ENCODE data around the gene DDX24. TPM values are rescaled to one million over a fixed set of nuclear protein-coding genes. Genes with fewer than 3 reads are reported as not detected.

DDX24 gene
- total and polyA plus RNA-seq, 3 experiments from 2014 or later = 274 to 287 (median 283) TPM

DNA sequence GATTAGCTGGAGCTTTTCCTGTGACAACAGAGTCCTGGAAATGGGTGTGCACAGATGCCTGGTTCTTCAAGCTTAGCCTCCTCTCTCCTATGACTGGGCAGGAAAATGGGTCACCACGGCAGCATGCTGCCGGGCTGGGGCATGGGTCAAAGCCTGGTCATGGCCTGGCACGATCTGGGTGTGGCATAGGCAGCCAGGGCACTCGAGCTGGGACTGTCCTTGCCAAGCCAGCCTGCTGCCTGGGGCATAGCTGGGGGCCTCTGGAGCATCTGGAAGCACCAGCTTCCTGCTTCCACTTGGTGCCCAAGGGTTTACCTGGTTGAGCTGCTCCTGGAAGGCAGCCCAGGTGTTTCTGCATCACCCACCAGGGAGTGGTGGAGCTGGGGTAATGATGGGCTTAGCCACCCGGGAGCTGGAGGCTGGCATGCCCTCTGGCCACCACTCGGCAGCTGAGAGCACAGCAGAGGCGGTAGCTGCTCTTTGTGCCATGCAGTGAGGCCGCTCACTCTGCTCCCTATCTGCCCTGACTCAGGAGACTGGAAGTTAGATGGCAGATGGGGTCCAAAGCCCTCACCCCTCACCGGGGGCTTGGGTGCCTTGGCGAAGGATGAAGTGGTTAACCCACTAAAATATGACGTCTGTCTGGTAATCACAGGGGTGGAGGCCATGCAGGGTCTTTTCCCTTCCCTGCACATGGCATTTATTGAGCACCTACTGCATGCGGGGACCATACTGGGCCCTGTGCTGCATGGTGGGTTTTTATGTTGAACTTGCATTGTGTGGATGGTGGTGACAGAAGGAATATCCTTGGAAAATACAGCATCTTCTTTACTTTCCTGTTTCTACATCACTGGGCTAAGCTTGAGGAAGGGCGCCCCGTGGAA is 53.2 kb downstream of the DDX24 start:
- H3K9me3 ChIP-seq (ENCODE audit: low read length) = no peaks in the 10 kb centered on the region
- CTCF ChIA-PET = interaction anchor here (1.1 to 4.3 kb wide), 6 partner anchors 9 to 108 kb away, joined by 3 to 29 read pairs (median 6); no protein-coding TSS in a partner anchor
- POLR2A ChIA-PET = interaction anchor here (0.6 kb wide), 1 partner anchor 147 kb away, joined by 3 read pairs; no protein-coding TSS in a partner anchor
- no peaks in the 10 kb centered on the region for H3K27me3 ChIP-seq (ENCODE audit: insufficient read depth, low read length, poor library complexity, severe bottlenecking)
- Mint-ChIP-seq H3K27me3 (peaks cover 0 to 3% of the 10 kb centered on the region in 2 donors), H3K4me3 (peak overlapping the region; percentile 29 to 88 (median 64)), H3K36me3 (peaks cover 0 to 1% (median 0%) of the 10 kb centered on the region in 3 donors), H3K4me1 (peaks cover 17 to 24% (median 21%) of the 10 kb centered on the region in 3 donors), H3K9me3 (no peaks in the 10 kb centered on the region), H3K27ac (peak overlapping the region in 2 of 8 donors; percentile 19 to 39)
- peaks cover 5% of the 10 kb centered on the region for H3K4me1 ChIP-seq (ENCODE audit: insufficient read depth, low read length)
- no peaks in the 10 kb centered on the region for H3K36me3 ChIP-seq (ENCODE audit: insufficient read depth, low read length)
- no peak overlapping the region for H3K27ac ChIP-seq (ENCODE audit: low read depth, low read length)
- no peak for DNase-seq
- H3K4me3 ChIP-seq (ENCODE audit: low read length) = no peak overlapping the region

DNA sequence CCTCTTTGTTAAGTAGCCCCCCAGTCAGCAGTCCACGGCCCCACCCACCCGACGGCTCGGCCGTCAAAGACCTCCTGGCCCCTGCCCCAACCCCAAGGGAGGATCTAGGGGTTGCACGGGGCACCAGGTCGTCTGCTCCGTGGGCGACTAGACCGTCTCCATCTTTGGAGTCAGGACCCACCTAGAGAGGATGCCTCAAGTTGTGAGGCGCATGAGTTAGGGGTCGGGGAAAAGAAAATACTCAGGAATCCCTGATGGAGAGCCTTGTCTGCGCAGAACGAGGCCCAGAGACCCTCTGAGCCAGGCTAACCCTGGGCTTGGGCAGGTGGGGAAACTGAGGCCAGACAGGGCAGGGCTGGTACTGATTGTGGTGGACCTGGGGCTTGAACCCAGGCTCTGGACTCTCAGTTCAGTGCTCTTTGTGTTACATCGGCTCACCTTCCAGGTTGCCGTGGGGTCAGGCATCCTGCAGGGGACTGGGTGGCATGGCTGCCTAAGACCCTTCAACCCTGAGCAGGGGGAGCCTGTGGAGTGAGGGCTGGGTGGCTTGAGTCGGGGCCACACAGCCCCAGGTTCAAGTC is 54.0 kb downstream of the DDX24 start:
- POLR2A ChIA-PET = no interaction called here
- H3K36me3 Mint-ChIP-seq = peaks cover 0 to 1% (median 0%) of the 10 kb centered on the region in 3 donors

DNA sequence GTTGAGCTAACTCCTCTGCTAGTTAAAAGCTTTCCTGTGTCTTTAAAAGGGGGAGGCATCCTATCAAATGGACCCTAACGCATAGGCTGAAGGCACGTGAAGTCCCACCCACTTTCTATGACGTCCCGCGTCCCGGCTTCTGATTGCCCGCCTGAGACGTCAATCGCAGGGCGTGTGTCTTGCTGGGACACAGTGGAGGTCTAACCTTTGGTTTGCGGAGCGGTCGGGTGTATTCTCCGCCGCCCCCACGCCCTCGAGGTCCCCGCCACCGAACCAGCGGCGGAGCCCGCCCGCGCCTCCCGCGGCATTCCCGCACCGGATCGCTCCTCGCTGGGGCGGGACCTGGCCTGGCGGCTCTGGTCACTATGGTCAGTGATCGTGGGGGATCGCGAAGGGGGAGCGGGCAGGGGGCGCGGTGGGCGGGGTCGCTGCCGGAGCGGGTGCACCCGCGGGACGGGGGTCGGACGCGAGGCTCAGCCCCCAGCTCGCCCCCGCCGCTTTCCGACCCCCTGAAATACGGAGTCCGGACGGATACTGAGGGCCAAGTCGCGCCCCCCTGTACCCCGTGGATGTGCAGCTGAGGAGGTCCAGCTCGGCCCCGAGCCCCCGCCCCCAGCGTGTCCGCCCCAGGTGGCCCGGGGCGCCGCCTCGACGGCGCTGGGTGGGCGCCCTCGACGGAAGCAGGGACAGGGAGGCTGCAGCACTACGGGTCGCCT is 54.7 kb downstream of the DDX24 start, which contains the start of gene OTUB2:
OTUB2 (plus strand) TSS at position 168 of the 716 bp plus-strand sequence; CDS start at position 366, 198 bp downstream.
- peak within 1 kb of the TSS in 4 of 8 donors; percentile 19 to 85 (median 82) for H3K27ac Mint-ChIP-seq
- H3K4me3 Mint-ChIP-seq = peak within 1 kb of the TSS; percentile 71 to 94 (median 82)
- H3K4me1 Mint-ChIP-seq = peaks cover 21 to 36% (median 34%) of the 10 kb centered on the region in 3 donors
- DNase-seq = peak; percentile 90 to 96 (median 94)
- H3K9me3 ChIP-seq (ENCODE audit: low read length) = no peaks in the 10 kb centered on the region
- H3K4me1 ChIP-seq (ENCODE audit: insufficient read depth, low read length) = peaks cover 5% of the 10 kb centered on the region
- CTCF ChIA-PET = interaction anchor here (1.0 to 4.3 kb wide), 8 partner anchors 10 to 117 kb away, joined by 3 to 29 read pairs (median 4); no protein-coding TSS in a partner anchor
- no peak within 1 kb of the TSS for H3K27ac ChIP-seq (ENCODE audit: low read depth, low read length)
- peaks cover 0 to 3% of the 10 kb centered on the region in 2 donors for H3K27me3 Mint-ChIP-seq
- POLR2A ChIA-PET = interaction anchor here (0.6 to 1.2 kb wide), 4 partner anchors 10 to 87 kb away, joined by 3 to 5 read pairs (median 4); no protein-coding TSS in a partner anchor
- H3K4me3 ChIP-seq (ENCODE audit: low read length) = peak within 1 kb of the TSS; percentile 57
- no peaks in the 10 kb centered on the region for H3K27me3 ChIP-seq (ENCODE audit: insufficient read depth, low read length, poor library complexity, severe bottlenecking)
- no peaks in the 10 kb centered on the region for H3K9me3 Mint-ChIP-seq
- peaks cover 0 to 1% (median 0%) of the 10 kb centered on the region in 3 donors for H3K36me3 Mint-ChIP-seq
- no peaks in the 10 kb centered on the region for H3K36me3 ChIP-seq (ENCODE audit: insufficient read depth, low read length)

More for the DNA sequence above, 54.0 kb downstream of the DDX24 start:
- Mint-ChIP-seq H3K4me3 (peak overlapping the region in 6 of 7 donors; percentile 15 to 88 (median 61)), H3K4me1 (peaks cover 21 to 30% (median 29%) of the 10 kb centered on the region in 3 donors), H3K27me3 (peaks cover 0 to 3% of the 10 kb centered on the region in 2 donors), H3K9me3 (no peaks in the 10 kb centered on the region), H3K27ac (peak overlapping the region in 1 of 8 donors; percentile 19)
- H3K36me3 ChIP-seq (ENCODE audit: insufficient read depth, low read length) = no peaks in the 10 kb centered on the region
- H3K4me3 ChIP-seq (ENCODE audit: low read length) = peak overlapping the region; percentile 57
- no peak for DNase-seq
- CTCF ChIA-PET = interaction anchor here (1.1 to 4.3 kb wide), 6 partner anchors 10 to 109 kb away, joined by 3 to 29 read pairs (median 6); no protein-coding TSS in a partner anchor
- H3K27ac ChIP-seq (ENCODE audit: low read depth, low read length) = no peak overlapping the region
- H3K27me3 ChIP-seq (ENCODE audit: insufficient read depth, low read length, poor library complexity, severe bottlenecking) = no peaks in the 10 kb centered on the region
- peaks cover 5% of the 10 kb centered on the region for H3K4me1 ChIP-seq (ENCODE audit: insufficient read depth, low read length)
- no peaks in the 10 kb centered on the region for H3K9me3 ChIP-seq (ENCODE audit: low read length)

DNA sequence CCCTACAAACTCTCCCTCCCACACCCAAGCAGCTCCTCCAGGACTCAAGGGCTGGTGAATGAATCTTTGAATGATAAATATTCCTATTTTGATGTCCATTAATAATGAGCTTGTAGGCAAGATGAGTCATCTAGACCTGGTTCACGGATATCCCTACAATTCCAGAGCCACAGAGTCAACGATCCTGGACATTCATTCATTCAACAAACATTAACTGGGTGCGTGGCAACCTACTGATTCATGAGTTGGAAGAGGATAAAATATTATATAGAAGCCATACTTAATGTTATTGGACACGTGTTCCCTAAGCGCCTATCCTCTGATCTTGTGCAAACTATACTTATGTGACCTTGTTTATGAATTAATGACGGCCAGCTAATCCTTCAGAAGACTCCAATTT is 55.3 kb downstream of the DDX24 start:
- Mint-ChIP-seq H3K27me3 (peaks cover 0 to 3% of the 10 kb centered on the region in 2 donors), H3K9me3 (no peaks in the 10 kb centered on the region), H3K4me1 (peaks cover 21 to 36% (median 34%) of the 10 kb centered on the region in 3 donors), H3K4me3 (peak overlapping the region; percentile 71 to 94 (median 82)), H3K27ac (peak overlapping the region in 3 of 8 donors; percentile 82 to 85 (median 83)), H3K36me3 (peaks cover 0 to 1% (median 0%) of the 10 kb centered on the region in 3 donors)
- Histone ChIP-seq H3K27me3 (ENCODE audit: insufficient read depth, low read length, poor library complexity, severe bottlenecking) (no peaks in the 10 kb centered on the region), H3K4me1 (ENCODE audit: insufficient read depth, low read length) (peaks cover 5% of the 10 kb centered on the region), H3K4me3 (ENCODE audit: low read length) (peak overlapping the region; percentile 57), H3K27ac (ENCODE audit: low read depth, low read length) (no peak overlapping the region), H3K9me3 (ENCODE audit: low read length) (no peaks in the 10 kb centered on the region), H3K36me3 (ENCODE audit: insufficient read depth, low read length) (no peaks in the 10 kb centered on the region)
- ChIA-PET CTCF (interaction anchor here (1.0 to 4.3 kb wide), 7 partner anchors 10 to 118 kb away, joined by 3 to 29 read pairs (median 3); no protein-coding TSS in a partner anchor), POLR2A (interaction anchor here (0.6 to 1.2 kb wide), 4 partner anchors 11 to 86 kb away, joined by 3 to 5 read pairs (median 4); no protein-coding TSS in a partner anchor)
- no peak for DNase-seq

- Histone ChIP-seq H3K36me3 (ENCODE audit: insufficient read depth, low read length) (no peaks in the 10 kb centered on the region), H3K9me3 (ENCODE audit: low read length) (no peaks in the 10 kb centered on the region), H3K4me3 (ENCODE audit: low read length) (no peak overlapping the region), H3K4me1 (ENCODE audit: insufficient read depth, low read length) (peaks cover 5% of the 10 kb centered on the region), H3K27ac (ENCODE audit: low read depth, low read length) (no peak overlapping the region), H3K27me3 (ENCODE audit: insufficient read depth, low read length, poor library complexity, severe bottlenecking) (no peaks in the 10 kb centered on the region)
- Mint-ChIP-seq H3K36me3 (peaks cover 0 to 1% (median 0%) of the 10 kb centered on the region in 3 donors), H3K27ac (no peak overlapping the region), H3K27me3 (peaks cover 1 to 3% of the 10 kb centered on the region in 2 donors), H3K4me3 (no peak overlapping the region), H3K9me3 (no peaks in the 10 kb centered on the region), H3K4me1 (peaks cover 21 to 36% (median 34%) of the 10 kb centered on the region in 3 donors)
- ChIA-PET CTCF (interaction anchor here (0.9 to 3.5 kb wide), 9 partner anchors 8 to 112 kb away, joined by 3 to 16 read pairs (median 4); no protein-coding TSS in a partner anchor), POLR2A (interaction anchor here (1.3 kb wide), 1 partner anchor 73 kb away, joined by 3 read pairs; no protein-coding TSS in a partner anchor)
- no peak for DNase-seq
Observed at GRCh38 chr14:94024549-94024948, 56.5 kb downstream of the DDX24 start.

DNA sequence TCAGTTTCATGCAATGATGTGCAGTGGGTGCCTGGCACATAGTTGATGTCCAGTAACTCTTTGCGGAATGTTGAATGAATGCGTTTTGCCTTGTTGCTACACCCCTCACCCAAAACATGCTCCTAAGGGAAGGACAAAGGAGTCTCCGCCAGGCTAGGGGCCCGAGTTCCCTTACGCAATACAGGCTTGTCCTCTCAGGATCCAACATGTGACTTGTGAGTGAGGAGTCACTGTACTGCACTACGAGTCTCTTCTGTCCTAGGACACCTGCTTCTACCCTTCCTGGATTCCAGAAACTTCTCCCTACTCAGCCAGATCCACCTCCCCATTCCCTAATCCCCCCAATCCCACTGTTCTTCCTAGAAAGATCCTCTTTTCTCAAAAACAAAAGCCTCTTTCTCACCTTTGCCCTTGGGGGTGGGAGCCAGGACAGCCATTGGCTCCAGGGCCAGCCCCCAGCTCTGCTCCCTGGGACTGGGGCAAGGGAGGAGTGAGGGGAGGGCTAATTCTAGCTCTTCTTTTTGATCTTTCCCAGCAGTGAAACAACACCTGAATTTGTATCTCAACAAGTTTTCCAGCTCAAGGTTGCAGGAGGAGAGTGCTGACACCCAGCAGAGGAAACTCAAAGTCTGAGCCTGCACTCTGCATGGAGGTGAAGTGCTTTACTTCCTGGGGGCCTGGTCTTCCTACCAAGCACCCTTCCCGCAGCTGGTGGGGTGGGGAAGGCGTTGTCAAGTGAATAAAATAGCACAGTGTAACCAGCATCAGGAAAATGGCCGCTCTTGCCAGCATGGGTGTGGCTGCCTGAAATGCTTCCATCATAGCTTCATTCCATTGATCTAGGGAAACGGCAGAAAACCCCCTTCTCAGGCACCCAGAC is 58.2 kb downstream of the DDX24 start:
- ChIA-PET POLR2A (interaction anchor here (0.6 to 1.3 kb wide), 2 partner anchors 22 to 71 kb away, joined by 3 read pairs; no protein-coding TSS in a partner anchor), CTCF (interaction anchor here (1.6 to 3.5 kb wide), 3 partner anchors 14 to 84 kb away, joined by 4 to 18 read pairs (median 16); no protein-coding TSS in a partner anchor)
- H3K4me1 ChIP-seq (ENCODE audit: insufficient read depth, low read length) = peaks cover 5% of the 10 kb centered on the region
- Mint-ChIP-seq H3K9me3 (no peaks in the 10 kb centered on the region), H3K27me3 (peaks cover 1 to 3% of the 10 kb centered on the region in 2 donors), H3K36me3 (peaks cover 0 to 1% (median 0%) of the 10 kb centered on the region in 3 donors), H3K27ac (no peak overlapping the region), H3K4me3 (no peak overlapping the region), H3K4me1 (peaks cover 13 to 26% (median 22%) of the 10 kb centered on the region in 3 donors)
- no peak overlapping the region for H3K4me3 ChIP-seq (ENCODE audit: low read length)
- no peak for DNase-seq
- H3K27ac ChIP-seq (ENCODE audit: low read depth, low read length) = no peak overlapping the region
- no peaks in the 10 kb centered on the region for H3K36me3 ChIP-seq (ENCODE audit: insufficient read depth, low read length)
- no peaks in the 10 kb centered on the region for H3K9me3 ChIP-seq (ENCODE audit: low read length)
- H3K27me3 ChIP-seq (ENCODE audit: insufficient read depth, low read length, poor library complexity, severe bottlenecking) = no peaks in the 10 kb centered on the region

Measured in CD8-positive, alpha-beta memory T cell (primary cell).